ENCODE measurements around the gene TRPV2. TPM values are rescaled to one million over a fixed set of nuclear protein-coding genes. Genes with fewer than 3 reads are reported as not detected.

Gene TRPV2
- total and polyA plus RNA-seq, 9 of the 15 experiments (the other 6 are each of a cell fraction or from before 2014, with no cell fraction given): 10.0 to 97.5 (median 30.3) TPM

DNA sequence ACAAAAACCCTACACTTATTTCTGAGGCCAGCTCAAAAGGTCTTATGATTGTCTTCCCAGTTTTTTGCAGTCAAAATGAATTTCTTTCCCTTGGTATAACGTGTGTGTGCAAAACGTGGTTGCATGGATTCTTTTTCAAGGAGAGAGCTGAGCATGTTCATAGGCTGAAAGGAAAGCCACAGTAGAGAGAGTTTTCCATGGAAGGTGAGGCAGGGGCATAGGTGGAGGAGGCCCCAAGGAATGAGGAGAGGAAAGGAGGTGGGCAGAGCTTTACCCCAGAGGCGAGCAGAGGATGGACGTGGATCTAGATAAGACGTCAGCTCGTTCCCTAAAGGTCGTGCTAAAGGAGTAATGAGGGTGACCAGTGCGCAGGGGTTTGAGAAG lies 22.8 kb downstream of the TRPV2 start (continued):
- 0 out of 2 replicates have a peak, but pooled peaks have one; percentile 18 for TF ChIP-seq POLR2AphosphoS5 (IDR thresholded peaks at IDR 0.05; ENCODE audit: control insufficient read depth, insufficient read depth, low read depth, low read length)
- TF ChIP-seq, protein P1, sequence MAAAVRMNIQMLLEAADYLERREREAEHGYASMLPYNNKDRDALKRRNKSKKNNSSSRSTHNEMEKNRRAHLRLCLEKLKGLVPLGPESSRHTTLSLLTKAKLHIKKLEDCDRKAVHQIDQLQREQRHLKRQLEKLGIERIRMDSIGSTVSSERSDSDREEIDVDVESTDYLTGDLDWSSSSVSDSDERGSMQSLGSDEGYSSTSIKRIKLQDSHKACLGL (CRISPR knock-in tag; IDR thresholded peaks at IDR 0.05; ENCODE audit: borderline replicate concordance, poor library complexity, severe bottlenecking): no peak
- TF ChIP-seq NFE2 (IDR thresholded peaks at IDR 0.05; ENCODE audit: low read depth): no peak
- no peak for TF ChIP-seq LCOR (CRISPR knock-in tag; IDR thresholded peaks at IDR 0.05)
- TF ChIP-seq CBFA2T2 (conservative IDR thresholded peaks at IDR 0.05): no peak
- no peak for TF ChIP-seq U2AF1 (optimal IDR thresholded peaks at IDR 0.05; ENCODE audit: low read depth, low read length)
- TF ChIP-seq THAP12 (CRISPR knock-in tag; IDR thresholded peaks at IDR 0.05): 0 out of 2 replicates have a peak, but pooled peaks have one; percentile 27
- no peak for TF ChIP-seq GABPB1 (CRISPR knock-in tag; IDR thresholded peaks at IDR 0.05)
- TF ChIP-seq NKRF (IDR thresholded peaks at IDR 0.05; ENCODE audit: borderline replicate concordance): peak; percentile 58; the same call in 1 of the 2 replicates
- no peak for TF ChIP-seq TEAD2 (tag; IDR thresholded peaks at IDR 0.05)
- TF ChIP-seq, protein P2, sequence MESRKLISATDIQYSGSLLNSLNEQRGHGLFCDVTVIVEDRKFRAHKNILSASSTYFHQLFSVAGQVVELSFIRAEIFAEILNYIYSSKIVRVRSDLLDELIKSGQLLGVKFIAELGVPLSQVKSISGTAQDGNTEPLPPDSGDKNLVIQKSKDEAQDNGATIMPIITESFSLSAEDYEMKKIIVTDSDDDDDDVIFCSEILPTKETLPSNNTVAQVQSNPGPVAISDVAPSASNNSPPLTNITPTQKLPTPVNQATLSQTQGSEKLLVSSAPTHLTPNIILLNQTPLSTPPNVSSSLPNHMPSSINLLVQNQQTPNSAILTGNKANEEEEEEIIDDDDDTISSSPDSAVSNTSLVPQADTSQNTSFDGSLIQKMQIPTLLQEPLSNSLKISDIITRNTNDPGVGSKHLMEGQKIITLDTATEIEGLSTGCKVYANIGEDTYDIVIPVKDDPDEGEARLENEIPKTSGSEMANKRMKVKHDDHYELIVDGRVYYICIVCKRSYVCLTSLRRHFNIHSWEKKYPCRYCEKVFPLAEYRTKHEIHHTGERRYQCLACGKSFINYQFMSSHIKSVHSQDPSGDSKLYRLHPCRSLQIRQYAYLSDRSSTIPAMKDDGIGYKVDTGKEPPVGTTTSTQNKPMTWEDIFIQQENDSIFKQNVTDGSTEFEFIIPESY (CRISPR knock-in tag; IDR thresholded peaks at IDR 0.05): peak; percentile 29; the same call in 1 of the 2 replicates
- TF ChIP-seq, protein P3, sequence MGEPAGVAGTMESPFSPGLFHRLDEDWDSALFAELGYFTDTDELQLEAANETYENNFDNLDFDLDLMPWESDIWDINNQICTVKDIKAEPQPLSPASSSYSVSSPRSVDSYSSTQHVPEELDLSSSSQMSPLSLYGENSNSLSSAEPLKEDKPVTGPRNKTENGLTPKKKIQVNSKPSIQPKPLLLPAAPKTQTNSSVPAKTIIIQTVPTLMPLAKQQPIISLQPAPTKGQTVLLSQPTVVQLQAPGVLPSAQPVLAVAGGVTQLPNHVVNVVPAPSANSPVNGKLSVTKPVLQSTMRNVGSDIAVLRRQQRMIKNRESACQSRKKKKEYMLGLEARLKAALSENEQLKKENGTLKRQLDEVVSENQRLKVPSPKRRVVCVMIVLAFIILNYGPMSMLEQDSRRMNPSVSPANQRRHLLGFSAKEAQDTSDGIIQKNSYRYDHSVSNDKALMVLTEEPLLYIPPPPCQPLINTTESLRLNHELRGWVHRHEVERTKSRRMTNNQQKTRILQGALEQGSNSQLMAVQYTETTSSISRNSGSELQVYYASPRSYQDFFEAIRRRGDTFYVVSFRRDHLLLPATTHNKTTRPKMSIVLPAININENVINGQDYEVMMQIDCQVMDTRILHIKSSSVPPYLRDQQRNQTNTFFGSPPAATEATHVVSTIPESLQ (CRISPR knock-in tag; IDR thresholded peaks at IDR 0.05): no peak
- no peak for TF ChIP-seq GTF2B (IDR thresholded peaks at IDR 0.05; ENCODE audit: extremely low read depth, insufficient read length)
- TF ChIP-seq ZNF3 (CRISPR knock-in tag; IDR thresholded peaks at IDR 0.05): 0 out of 2 replicates have a peak, but pooled peaks have one; percentile 6
- no peak for TF ChIP-seq JUN (IDR thresholded peaks at IDR 0.05; ENCODE audit: borderline replicate concordance, low read depth, low read length)
- TF ChIP-seq JUN (CRISPR knock-in tag; IDR thresholded peaks at IDR 0.05; ENCODE audit: borderline replicate concordance): 0 out of 2 replicates have a peak, but pooled peaks have one; percentile 28
- 0 out of 2 replicates have a peak, but pooled peaks have one; percentile 35 for TF ChIP-seq THRAP3 (IDR thresholded peaks at IDR 0.05; ENCODE audit: borderline replicate concordance)
